ENCODE data around the gene CACNA1C.
"Not testable (repeated sequence)": the region's sequence is repeated elsewhere in the genome, so short reads cannot be mapped to it uniquely, and the experiment has no call there.

Gene CACNA1C

GRCh38 chr12:2485681-2486080, 432.9 kb downstream of the CACNA1C start:
- DNase-seq (ENCODE audit: low spot score), result no peak

DNA sequence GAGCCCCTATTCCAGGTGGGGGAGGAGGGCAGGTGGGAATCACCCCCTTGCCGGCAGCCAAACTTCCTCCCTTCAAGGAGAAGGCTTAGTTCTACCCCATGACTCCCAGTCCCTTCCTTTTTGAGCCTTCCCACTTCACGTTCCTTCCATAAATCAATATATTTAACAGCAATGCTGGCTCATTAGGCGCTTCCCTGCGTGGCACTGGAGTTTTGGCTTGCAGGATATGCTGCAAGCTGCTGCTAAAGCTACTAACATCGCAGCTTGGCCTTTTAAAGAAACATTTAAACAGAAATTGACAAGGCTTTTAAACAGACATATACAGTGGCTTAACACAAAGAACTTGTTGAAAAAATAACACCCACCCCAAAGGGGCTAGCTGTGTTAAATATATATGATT, 434.0 kb downstream of the CACNA1C start:
- DNase-seq (ENCODE audit: low spot score), result no peak

- no peak for DNase-seq (ENCODE audit: low spot score)
Observed at GRCh38 chr12:2487278-2487677, 434.5 kb downstream of the CACNA1C start.

DNA sequence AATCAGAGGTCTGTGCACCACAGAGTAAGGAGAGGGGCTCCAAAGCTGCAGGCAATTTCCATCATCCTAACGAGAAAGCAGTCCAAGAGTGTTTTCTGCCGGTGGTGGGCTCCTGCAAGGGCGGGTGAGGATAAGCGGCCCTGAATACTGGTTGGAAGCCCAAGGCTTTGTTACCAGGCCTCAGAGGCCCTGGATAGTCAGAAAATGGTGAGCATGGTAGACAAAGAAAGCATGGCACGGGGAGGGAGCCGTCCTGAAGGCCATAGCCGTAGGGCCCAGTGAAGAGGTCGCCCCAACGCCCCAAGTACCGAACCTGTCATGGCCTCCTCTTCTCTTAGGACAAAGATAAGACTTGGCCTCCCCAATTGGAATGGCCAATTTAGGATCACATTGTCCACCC, 435.3 kb downstream of the CACNA1C start:
- DNase-seq (ENCODE audit: low spot score), result no peak

- DNase-seq (ENCODE audit: low spot score), result no peak
Observed at GRCh38 chr12:2488596-2488995, 435.8 kb downstream of the CACNA1C start.

DNA sequence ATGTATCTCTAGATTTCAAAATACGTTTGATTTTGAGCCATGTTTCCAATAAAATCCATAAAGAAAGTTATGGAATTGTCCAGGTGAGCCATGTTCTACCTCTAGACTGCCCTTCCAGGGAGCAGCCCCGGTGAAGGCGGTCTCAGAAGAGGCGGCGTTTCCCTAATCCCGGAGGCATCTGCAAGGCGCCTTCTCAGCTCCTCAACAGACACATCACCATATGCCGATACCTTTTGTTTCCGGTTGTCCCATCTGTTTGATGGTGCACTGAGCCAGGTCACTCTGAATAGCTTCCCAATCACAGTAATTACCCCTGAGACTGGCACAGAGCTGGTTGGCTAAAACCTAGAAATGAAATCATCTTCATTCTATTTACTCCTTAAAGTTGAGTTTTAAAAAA, 436.5 kb downstream of the CACNA1C start:
- no peak for DNase-seq (ENCODE audit: low spot score)

GRCh38 chr12:2490831-2491230, 438.0 kb downstream of the CACNA1C start:
- no peak for DNase-seq (ENCODE audit: low spot score)

DNA sequence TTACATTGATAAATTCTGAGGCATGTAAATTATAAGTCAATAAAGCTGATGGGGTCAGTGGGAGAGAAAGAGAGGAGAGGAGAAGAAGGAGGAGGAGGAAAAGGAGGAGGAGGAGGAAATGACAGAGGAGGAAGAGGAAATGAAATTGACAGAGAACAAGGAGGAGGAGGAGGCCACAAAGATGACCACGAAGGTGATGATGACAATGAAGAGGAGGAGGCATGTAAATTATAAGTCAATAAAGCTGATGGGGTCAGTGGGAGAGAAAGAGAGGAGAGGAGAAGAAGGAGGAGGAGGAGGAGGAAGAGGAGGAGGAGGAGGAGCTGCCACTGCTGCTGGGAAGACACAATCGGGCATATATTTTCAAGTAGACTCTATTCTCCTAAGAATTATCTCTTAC, 438.6 kb downstream of the CACNA1C start:
- DNase-seq (ENCODE audit: low spot score), result not testable (repeated sequence)

DNA sequence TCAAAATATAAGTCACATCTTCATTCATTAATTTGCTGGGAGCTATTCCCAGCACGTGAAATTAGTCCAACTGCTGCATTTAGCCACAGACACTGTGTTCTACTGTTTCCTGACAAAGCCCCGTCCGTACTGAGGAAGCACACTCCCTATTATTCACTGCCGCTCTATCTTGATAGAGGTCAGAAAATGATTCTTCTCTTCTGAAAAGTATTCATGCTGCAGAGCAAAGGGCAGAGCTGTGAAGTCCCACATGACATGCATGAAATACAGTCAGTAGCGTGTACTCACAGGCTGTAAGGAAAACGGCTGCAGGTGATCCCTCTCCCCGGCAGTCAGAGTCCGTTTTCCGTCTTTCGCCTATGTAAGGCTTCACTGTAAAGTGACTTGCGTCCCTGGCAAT, 439.4 kb downstream of the CACNA1C start:
- DNase-seq (ENCODE audit: low spot score), result no peak

DNA sequence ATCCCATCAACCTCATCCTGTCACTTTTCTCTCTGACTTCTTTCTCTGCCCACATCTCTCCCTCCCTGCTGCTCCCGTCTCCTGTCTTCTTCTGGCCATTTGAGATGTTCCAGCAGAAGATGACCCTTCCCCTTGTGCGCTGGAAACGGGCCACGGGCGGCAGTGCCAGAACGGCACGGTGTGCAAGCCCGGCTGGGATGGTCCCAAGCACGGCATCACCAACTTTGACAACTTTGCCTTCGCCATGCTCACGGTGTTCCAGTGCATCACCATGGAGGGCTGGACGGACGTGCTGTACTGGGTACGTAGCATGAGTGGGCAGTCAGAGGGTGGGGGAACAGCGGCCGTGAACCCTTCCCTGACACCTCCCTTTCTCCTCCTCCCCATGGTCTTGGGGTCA, 440.3 kb downstream of the CACNA1C start:
- no peak for DNase-seq (ENCODE audit: low spot score)

DNA sequence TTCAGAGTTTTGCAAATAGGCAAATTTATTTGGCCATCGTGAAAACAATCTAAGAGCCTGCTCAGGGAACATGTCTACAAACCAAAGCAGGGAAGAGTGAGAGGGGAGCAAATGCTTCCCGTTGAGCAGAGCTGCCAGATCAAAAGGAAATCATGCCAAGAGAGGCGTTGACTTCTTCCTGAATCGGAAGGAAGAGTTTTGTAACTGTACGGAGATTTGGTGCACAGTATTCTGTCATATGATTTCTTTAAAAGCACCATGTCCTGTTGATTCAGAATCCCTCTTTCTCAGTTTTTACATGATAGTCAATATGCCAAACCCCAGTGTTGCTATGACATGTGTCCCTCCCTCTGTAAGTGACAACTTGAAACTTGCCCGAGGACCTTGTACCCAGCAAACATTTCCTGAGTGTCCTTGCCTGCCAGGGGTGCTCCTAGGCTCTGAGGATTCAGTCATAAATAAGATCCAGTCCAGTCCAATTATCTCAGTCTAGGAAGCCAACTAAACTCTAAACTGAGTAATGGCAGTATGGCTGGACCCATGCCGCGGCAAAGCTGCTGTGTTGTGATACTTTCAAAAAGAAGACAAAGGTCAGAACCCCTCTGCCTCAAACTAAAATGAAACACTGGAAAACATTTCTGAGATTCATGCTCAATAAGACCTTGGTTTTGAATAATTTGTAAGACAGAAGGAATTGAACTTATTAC, 441.9 kb downstream of the CACNA1C start:
- DNase-seq (ENCODE audit: low spot score), result no peak

DNA sequence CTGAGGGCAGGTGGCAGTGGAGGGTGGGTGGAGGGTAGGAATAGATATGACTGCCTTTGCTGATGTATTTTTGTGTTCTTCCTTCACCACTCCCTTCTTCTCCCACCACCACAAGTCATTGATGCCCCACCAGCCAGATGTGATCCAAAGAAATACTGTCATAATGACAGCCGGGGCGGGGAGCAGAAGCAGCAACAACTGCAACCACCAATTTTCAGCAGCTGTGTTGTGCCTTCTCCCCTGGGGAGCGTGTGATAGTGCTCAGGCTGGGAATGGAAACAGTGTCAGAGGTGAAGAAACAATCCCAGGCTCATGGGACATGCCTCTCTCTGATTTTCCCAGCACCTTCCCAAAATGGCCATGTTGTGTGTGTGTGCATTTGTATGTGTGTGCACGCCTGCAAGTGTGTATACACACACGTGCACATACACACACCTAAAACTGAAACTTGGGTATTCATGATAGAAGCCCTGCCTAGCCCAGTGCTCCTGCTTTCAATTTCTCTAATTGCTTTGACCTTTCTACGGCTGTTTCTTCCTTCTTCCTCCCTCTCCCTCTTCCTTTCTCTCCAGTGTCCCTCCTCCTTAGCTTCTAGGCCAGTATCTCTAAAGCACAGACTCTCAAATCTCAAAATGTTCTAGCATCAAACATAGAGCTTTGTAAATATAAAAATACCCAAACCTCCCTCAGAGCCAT, 442.8 kb downstream of the CACNA1C start:
- no peak for DNase-seq (ENCODE audit: low spot score)

DNA sequence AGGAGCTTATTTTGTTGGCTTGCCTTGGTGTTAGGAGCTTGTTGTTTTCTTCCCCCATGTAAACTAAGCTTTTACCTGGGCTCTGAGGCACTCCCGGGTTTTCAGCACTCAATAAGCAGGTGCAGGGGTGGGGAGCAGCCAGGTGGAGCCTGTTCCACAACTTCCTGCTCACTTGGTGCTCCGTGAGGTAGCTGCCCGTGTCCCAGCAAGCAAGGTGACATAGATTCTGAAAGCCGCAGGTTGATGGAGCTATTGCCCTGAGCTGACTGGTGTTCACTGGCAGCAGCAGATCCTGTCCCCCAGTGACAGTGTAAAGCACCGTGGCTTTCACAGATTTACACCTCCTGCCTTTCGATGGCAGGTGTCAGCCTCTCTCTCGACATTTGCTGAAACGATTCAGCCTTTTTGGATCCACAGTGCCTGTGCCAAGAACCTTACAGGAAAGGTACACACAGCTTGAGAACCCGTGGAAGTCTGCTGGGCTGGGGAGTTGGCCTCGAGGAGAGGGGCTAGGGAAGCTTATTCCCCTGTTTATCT, 446.2 kb downstream of the CACNA1C start:
- DNase-seq (ENCODE audit: low spot score), result no peak

- DNase-seq (ENCODE audit: low spot score), result no peak
Observed at GRCh38 chr12:2501464-2502191, 448.8 kb downstream of the CACNA1C start.

DNA sequence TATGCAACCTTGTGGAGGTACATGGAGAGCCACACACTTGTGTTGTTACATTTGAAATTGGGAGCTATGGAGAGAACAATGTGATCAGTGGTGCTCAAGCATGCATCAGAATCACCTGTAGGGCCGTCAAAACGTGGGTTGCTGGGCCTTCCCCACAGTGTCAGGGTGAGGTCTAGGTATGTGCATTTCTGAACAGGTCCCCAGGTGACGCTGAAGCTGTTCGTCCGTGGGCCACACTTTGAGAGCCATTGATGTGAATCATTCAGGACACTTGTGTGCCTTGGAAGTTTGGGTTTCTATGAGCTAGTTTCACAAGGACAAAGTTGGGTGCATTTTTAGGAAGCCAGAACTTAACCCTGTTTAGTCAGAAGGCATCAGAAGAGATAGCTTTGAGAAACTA, 450.2 kb downstream of the CACNA1C start:
- DNase-seq (ENCODE audit: low spot score), result no peak

DNA sequence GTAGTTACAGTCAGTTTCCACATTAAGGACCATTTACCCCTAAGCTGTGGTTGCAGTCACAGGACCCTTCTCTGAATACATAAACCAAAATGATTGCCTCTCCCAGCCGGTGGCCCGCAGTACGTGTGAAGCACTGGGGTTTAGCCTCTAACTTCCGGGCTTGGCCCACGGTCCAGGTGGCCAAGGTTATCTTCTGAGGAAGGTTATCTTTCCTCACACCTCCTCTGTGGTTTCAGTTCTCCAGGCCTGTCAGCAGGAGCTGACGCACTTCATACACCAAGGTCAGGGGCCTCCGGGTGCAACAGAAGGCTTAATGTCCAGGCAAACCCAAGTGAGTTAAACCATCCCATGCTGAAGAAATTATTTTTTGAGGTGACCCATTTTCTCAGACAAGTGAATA, 451.0 kb downstream of the CACNA1C start:
- no peak for DNase-seq (ENCODE audit: low spot score)

GRCh38 chr12:2504577-2504976, 451.8 kb downstream of the CACNA1C start:
- DNase-seq (ENCODE audit: low spot score), result no peak

DNA sequence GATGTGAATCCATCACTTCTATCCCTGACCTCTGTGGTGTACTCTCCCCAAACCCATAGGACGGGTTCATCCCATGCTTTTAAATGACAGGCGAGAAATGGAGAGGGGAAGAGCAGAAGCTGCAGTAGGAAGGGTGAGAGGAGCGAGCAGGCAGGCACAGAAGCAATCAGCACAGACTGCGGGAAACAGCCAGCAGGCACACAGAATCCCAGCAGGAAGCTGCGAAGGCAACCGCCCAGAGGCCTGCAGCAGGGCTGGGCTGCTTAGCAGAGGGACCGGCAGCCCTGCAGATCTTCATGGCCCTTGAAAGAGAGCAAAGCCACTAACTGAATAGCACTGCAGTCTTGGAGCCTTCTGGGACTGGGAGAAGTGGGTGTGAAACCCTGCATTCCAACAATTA, 455.0 kb downstream of the CACNA1C start:
- DNase-seq (ENCODE audit: low spot score), result no peak

DNA sequence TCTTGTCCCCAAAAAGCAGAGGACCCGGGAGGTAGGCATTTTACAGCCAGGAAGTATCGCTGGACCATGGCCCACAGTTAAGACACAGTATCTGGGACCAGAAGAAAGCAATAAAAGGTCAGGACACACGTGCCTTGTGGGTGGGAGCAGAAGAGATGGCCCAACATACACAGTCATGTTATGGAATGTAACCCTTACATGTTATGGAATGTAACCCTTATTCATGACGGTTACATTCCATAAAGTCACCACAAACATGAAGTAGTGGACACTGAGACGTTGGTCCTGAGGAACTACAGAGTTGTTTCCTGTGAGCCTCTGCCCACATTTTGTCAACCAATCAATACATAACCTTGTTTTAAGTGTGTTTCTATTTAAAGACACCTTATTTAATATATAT, 456.4 kb downstream of the CACNA1C start:
- no peak for DNase-seq (ENCODE audit: low spot score)

DNA sequence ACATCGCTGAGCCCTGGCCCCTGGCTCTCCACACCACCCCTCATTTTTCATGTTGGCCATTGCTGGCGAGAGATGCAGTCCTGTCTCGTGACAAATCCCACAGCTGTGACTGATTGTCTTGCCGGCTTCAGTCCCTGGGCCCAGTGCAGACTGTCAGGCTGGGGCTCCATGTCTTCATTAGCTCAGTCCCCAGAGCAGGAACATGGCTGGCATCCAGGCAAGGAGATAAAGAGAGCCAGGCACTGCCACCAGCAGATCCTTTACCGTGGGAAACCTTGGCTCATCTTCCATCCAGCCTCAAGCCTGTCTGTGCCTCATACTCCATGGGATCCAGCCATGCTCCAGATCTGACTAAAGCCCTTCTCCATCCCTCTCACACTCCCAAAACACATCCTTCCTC, 457.3 kb downstream of the CACNA1C start:
- no peak for DNase-seq (ENCODE audit: low spot score)

DNA sequence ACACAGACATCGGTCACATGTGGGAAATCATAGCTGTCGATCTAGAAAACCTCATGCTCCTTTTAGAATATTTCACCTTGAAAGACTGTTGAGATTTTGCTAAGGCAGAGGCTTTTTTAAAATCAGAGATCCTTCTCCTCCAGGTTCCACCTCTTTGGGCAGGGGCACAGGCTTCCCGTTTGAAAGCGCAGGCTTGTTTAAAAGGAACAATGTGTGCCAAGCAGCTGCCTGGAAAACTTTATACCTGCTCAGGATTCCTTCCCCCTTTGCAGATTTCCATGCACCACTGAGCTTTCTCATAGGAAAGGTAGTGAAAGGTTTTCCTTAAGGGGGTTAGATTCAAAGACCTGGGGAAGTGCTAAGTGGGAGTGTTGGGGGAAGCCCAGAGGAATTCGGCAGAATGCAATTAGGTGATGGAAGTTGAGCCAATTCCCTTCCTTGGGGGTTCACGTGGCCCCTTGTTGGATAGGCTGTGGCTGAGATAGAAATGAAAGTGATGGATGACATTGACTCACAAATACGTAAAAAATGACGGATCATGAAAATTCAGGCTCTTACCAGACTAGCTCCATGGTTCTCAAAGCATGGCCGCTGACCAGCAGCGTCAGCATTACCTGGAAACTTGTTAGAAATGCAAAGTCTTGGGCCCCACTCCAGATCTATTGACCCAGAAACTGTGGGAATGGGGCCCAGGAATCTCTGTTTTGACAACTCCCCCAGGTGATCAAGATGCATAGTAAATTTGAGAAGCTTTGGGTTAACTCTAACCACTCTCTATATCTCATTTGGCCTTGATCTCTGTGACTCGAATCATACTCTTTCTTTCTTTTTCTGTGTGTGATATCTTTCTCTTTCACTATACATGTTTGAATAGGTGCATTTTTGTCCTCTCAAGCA, 460.6 kb downstream of the CACNA1C start:
- DNase-seq (ENCODE audit: low spot score), result no peak

DNA sequence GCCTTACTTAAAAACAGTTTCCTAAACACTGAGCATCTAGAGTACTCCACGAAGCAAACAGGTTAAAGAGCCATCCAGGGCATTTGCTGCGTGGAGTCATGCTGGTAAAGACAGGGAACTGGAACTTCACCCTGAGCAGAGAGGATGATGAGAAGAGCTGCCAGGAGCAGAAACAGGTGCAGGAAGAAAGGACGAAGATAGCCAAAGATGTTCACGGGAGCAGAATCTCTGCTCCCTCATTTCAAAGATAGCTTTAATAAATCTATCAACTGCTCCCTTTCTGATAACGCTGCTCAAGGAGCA, 461.2 kb downstream of the CACNA1C start:
- DNase-seq (ENCODE audit: low spot score), result no peak
